Right lobe of liver (tissue), 4 donors: ENCODE results near the gene TDRD10.

Experiments
- CTCF ChIP-seq, 4 donors: fragments of 200-600 bp in 3 of 4; fragments of 450-650 bp in 1 of 4; IDR thresholded peaks; one replicate each; pipeline versions ENCODE4 v1.5.1 to v1.8.0; 2016 to 2022; ENCODE audit warnings: antibody characterized with exemption in 4 of 4, mild to moderate bottlenecking in 2 of 4
- POLR2A ChIP-seq: fragments of 450-650 bp; IDR thresholded peaks from one replicate; pipeline ENCODE4 v1.6.1; 2017; ENCODE audit warnings: antibody characterized with exemption, mild to moderate bottlenecking
- donor health status: DM: no; HTN: no; CAD: no.
- donor health status: DM: no; HTN: no; CAD: no.
- donor health status: DM: no; HTN: yes; CAD: no.

DNA sequence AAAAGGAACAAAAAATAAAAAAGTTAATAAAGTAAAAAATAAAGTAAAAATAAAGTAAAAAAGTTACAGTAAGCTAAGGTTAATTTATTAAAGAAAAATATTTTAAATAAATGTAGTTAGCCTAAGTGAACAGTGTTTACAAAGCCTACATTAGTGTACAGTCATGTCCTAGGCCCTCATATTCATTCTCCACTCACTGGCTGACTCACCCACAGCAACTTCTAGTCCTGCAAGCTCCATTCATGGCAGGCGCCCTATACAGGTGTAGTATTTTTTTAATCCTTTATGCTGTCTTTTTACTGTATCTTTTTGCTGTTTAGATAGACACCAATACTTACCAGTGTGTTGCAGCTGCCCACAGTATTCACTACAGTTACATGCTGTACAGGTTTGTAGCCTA lies 93.6 kb downstream of the TDRD10 start:
- TF ChIP-seq POLR2A (no peak), CTCF (IDR thresholded peaks at IDR 0.05) (no peak)
